GM18511 (cell line): ENCODE measurements around the gene PMIS2.
A peak's percentile ranks its signal among the peaks of the same experiment; 100 is the strongest.

Experiments
- ATAC-seq: cut with Tn5 transposase; IDR thresholded peaks from one replicate; pipeline ENCODE4 v1.9.1; 2021; ENCODE audit warnings: mild to moderate bottlenecking, moderate library complexity; ENCODE audit not compliant: unreplicated experiment

The PMIS2 gene

DNA sequence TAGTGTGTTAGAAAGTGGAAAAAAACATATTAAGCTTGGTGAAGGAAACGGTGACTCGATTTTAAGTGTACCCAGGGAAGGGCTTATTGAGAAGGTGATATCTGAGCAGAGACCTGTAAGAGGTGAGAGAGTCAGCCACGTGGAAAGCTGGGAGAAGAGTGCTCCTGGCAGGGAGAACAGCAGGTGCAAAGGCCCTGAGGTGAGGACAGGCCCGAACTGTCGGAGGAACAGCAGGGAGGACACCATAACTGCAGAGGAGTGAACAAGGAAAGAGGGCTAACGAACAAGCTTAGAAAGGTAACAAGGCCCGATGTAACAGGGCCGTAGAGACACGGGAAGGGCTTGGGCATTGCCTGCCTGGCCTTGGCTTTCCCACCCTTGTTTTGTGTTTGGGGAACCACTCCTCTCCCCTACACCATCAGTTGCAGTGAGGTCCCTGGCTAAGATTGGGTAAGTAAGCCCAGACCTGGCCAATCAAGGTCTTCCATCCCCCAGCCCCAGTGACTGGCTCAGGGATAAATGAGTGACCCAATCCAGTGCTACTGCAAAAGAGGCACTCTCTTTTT is 29.9 kb upstream of the PMIS2 start:
- no peak for ATAC-seq

DNA sequence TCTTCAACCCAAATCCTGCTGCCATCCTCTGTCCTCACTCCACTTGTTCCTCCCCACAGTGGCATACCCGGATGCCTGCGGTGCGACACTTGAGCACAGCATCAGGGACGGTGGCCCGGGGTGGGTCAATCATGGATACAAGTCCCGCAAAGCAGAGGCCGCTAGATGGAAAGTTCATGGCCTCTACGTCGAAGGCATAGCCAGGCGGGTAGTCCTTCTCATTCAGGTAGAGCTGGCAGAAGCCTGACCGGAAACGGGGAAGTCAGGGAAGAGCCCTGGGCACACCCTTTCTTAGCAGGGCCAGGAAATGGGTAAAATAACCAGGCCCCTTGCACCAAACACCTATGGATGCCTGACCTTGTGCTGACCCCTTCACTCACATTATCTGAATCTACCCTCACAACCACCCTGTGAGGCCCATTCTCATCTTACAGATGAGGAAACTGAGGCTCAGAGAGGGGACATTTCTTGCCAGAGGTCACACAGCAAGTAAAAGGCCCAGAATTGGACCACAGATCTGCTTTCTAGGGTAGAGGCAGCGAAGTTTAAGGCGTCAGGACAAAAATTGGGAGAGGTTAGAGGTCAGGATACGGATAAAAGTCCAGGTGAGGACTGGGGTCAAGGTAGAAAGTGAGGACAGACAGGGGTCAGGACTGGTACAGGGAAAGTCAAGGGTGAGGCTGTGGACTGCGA is 29.0 kb upstream of the PMIS2 start:
- ATAC-seq, result no peak

DNA sequence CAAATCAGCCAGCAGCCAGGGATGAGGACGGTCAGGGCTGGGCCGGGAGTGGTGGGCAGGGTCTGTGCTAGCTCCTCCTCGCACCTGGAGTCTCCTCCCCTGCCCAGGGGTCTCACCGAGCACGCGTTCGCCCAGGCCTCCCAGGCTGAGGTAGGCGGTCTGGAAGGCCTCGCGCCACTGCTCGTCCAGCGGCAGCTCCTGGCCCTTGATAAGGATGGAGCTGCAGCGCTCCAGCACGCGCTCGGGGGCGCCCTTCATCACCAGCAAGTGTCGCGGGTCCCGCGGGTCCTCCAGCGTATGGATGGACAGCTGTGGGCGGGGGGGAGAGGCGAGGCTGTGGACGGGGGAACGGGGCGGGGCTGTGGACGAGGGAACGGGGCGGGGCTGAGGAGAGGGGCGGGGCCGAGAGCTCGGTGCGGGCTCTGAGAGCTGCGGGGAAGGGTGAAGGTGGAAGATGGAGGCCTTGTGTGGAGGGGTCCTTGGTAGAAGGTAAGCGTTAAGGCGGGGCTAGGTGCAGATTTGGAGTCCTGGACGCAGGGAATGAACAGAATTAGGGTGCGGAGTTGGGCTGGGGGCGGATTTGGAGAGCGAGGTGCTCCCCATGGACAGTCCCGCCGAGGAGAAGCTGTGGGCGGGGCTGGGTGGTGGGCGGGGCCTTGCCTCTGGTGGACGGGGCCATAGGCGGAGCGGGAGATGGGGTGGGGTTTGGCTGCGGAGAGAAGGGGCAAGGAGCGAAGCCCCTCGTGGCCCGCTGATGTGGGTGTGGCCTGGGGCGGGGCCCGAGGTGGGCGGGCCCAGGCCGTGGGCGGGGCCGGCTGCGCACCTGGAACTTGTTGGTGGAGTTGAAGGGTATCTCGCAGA is 28.2 kb upstream of the PMIS2 start:
- no peak for ATAC-seq

- peak; percentile 17 for ATAC-seq
Observed at GRCh38 chr19:35558400-35559280, 27.3 kb upstream of the PMIS2 start.

- peak; percentile 89 for ATAC-seq
Observed at GRCh38 chr19:35559281-35559659, 26.7 kb upstream of the PMIS2 start.

GRCh38 chr19:35559781-35560180 is 26.2 kb upstream of the PMIS2 start:
- ATAC-seq, result no peak

GRCh38 chr19:35560271-35560670 is 25.7 kb upstream of the PMIS2 start:
- no peak for ATAC-seq

DNA sequence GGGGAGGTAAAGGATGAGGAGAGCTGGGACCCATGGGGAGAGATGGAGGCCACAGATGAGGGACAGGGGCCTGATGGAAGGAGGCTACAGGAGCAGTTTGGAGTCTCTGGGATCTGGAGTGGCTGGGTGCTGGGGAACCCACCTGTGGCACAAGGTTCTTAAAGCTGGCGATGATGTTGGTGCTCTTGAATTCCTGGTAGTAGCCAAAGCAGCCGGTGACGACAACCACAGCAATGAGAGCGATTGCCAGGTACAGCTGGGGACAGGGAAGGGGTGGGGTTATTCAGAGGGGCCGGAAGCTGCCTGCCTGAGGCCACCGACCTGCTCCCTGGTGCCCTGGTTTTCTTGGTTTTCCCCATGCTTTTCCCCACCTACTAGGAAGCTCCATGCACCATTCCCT is 25.3 kb upstream of the PMIS2 start:
- ATAC-seq, result no peak

DNA sequence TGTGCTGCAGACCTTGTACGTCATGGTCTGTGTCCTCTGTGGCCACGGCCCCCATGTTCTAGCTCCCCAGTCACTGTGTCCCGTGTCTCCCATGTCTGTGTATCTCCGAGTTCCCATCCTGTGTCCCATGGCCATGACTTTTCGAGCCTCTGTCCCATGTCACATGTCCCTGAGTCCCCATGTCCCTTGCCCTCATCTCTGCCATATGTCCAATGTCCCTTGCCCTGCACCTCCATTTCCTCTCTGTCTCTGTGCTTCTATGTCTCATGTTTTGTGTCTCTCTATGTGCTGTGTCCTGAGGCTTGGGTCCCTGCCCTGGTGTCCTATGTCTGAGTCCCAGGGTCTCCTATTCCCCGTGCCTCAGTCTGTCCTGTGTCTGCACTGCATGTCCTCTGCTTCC is 24.5 kb upstream of the PMIS2 start:
- ATAC-seq, result no peak

DNA sequence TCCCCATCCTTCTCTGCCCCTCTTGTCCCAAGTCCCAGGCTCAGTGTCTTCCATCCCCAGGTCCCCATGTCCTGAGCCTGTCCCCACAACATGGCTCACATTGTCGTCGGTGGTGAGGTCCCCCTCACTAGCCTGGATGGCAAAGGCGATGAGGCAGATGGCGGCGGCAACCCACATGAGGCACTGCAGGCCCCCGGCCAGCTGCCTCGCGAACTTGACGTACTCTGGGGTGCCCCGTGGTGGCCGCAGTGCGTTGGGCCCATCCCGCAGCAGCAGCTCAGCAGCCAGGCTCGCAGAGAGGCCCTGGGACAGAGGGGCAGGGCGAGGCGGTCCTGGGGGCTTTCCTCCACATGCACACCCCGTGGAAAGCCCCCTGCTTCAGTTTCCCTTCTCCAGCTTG is 23.6 kb upstream of the PMIS2 start:
- no peak for ATAC-seq

- no peak for ATAC-seq
Observed at GRCh38 chr19:35562776-35563175, 23.2 kb upstream of the PMIS2 start.

DNA sequence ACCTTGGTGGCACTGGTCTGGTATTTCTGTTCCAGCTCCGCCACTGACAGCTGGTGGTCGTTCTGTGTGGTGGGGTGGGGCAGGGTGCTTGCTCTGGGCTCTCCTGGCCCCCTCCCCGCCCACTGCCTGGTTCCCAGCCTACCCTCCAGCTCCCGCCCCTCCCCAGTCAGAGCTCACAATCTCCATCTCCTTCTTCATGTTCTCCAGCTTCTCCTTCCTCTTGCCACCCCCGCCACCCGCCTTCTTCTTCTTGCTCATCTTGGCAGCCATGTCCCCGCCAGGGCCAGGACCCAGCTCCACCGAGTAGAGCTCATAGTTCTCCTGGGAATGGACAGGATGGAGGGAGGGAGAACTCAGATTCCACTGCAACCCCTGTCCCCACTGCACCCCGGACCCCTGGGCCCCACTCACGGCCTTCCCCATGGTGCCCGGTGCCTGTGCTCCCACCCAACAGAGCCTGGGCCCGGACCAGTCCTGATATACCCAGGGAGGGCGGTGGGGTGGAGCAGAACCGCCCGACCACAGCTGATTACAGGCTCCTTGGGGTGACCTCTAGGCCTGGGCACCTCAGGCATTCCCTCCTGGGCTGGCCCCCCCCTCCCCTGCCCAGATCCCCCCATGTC is 22.7 kb upstream of the PMIS2 start, which contains the start of gene ATP4A:
ATP4A (minus strand) TSS at position 452 of the 623 bp plus-strand sequence; CDS start at position 423, 29 bp downstream.
- no peak for ATAC-seq

DNA sequence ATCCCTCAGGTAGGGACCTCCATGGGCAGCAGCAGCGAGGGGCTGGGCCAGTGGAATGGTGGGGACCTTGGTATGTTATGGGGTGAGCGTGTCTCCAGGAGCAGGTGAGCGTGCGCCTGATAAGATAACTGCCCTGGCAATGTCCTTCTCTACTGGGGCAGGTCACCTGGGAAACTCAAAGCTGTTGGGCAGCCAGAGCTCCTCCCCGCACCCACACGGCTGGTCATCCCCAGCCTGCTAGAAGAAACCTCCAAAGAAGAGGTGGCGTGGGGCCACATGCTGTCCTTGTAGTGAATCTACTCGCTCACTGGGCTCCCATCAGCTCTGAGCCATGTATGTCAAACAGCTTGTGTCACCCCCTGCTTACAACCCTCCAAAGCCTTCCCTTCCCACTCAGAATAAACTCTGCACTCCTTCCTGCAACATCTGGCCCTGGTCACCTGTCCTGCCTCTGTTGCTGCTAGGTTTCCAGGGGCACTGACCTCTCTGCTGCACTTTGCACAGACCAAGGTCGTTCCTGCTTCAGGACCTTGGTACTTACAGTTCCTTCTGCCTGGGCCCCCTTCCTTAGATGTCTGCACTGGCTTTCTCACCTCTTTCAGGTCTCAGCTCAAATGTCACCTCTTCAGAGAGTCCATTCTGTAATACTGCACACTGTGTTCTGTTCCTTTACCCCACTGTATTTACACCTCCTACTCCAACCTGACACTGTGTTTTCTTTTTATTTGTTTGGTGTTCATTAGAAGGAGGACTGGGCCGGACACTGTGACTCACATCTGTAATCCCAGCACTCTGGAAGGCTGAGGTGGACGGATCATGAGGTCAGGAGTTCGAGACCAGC is 20.7 kb upstream of the PMIS2 start:
- no peak for ATAC-seq

DNA sequence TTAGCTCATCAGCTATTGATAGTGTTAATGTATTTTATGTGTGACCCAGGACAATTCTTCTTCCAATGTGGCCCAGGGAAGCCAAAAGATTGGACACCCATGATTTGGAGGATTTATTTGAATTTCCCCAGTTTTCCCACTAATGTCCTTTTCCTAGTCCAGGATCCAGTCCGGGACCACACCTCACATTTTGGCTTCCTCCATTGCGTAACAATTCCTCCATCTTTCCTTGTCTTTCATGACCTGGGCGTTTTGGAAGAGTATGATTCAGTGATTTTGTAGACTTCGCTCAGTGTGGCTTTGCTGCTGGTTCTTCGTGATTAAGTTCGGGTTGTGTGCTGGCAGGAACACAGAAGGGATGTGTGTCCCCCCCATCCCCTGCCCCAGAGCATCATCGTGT is 19.2 kb upstream of the PMIS2 start:
- no peak for ATAC-seq

GRCh38 chr19:35569281-35569781 is 16.6 kb upstream of the PMIS2 start:
- no peak for ATAC-seq

DNA sequence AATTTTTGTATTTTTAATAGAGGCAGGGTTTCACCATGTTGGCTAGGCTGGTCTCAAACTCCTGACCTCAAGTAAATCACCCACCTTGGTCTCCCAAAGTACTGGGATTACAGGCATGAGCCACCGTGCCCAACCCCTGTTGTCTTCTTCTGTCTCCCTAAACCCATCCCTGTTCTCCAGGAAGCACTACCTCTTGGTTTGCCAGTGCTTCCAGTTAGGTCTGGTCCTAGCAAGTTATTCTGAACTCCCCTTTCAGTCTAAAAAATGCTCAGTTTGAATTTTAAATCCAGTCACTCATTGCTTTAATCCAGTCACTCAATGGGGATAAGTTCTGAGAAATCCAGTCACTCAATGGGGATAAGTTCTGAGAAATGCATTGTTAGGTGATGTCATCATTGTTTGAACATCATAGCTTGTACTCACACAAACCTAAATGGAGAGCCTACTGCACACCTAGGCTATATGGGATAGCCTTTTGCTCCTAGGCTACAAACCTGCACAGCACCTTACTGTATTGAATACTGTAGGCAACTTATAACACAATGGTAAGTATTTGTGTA is 14.5 kb upstream of the PMIS2 start:
- ATAC-seq, result no peak

GRCh38 chr19:35577918-35578317 is 8.1 kb upstream of the PMIS2 start:
- no peak for ATAC-seq

- ATAC-seq, result no peak
Observed at GRCh38 chr19:35578707-35579106, 7.3 kb upstream of the PMIS2 start.

- no peak for ATAC-seq
Observed at GRCh38 chr19:35582760-35583159, 3.2 kb upstream of the PMIS2 start.
